Measurements from ENCODE around the gene TSPAN14. TPM values are rescaled to one million over a fixed set of nuclear protein-coding genes. Genes with fewer than 3 reads are reported as not detected.

TSPAN14 gene
- total RNA-seq, 1 experiment from 2014 or later, result 46.8 TPM

DNA sequence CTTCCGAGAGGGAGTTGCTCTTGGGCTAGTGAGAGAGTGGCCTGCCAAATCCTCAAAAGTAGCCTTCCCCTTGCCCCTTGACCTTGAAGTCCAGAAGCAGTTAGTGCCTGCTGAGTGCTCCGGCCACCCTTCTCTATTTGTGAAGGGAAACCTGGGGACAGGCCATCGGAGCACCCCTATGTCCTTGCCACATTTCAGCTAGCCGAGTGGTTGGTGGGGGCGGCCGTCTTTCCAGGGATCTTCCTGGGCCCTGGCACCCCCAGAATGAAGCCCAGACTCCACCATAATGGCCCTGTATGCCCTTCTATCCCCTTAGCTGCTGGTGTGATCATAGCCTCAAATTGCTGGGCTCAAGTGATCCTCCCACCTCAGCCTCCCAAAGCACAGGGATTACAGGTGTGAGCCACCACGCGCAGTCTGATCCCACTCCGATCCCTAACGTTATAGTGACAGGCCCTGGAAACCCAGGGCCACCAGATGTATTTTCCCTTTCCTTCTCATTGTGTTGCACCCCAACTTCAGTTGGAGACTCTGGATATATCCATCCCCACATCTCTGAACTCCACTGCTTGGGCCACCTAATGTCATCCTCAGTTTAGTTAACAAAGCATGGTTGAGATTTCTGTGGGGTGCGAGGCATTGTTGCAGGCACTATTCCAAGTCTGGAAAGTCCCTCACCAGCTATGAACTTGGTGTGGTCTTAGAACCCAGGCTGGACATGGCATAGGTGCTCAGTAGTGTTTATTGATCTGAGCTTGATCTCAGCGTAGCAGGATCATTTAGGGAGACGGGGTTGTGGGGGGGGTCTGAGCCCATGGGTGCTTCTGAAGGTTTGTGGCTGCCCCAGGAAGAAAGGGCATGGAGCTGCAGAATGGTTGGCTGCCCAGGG lies 1.6 kb downstream of the TSPAN14 start:
- no peak overlapping the region for H4K5ac ChIP-seq (ENCODE audit: insufficient read length, low read depth, low read length)
- no peak overlapping the region for H2BK15ac ChIP-seq (ENCODE audit: low read depth, low read length)
- peak overlapping the region; percentile 94 for H3K4me2 ChIP-seq (ENCODE audit: insufficient read depth, insufficient read length, low read length)
- H3K9me3 Mint-ChIP-seq, result no peaks in the 10 kb centered on the region
- H2BK5ac ChIP-seq (ENCODE audit: insufficient read length, low read length), result no peak overlapping the region
- TF ChIP-seq, protein P1, sequence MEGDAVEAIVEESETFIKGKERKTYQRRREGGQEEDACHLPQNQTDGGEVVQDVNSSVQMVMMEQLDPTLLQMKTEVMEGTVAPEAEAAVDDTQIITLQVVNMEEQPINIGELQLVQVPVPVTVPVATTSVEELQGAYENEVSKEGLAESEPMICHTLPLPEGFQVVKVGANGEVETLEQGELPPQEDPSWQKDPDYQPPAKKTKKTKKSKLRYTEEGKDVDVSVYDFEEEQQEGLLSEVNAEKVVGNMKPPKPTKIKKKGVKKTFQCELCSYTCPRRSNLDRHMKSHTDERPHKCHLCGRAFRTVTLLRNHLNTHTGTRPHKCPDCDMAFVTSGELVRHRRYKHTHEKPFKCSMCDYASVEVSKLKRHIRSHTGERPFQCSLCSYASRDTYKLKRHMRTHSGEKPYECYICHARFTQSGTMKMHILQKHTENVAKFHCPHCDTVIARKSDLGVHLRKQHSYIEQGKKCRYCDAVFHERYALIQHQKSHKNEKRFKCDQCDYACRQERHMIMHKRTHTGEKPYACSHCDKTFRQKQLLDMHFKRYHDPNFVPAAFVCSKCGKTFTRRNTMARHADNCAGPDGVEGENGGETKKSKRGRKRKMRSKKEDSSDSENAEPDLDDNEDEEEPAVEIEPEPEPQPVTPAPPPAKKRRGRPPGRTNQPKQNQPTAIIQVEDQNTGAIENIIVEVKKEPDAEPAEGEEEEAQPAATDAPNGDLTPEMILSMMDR (conservative IDR thresholded peaks at IDR 0.05), result no peak
- no peak for DNase-seq
- H4K20me1 ChIP-seq (ENCODE audit: control insufficient read depth, insufficient read depth, insufficient read length), result peaks cover 6% of the 10 kb centered on the region
- H3K79me2 ChIP-seq (ENCODE audit: insufficient read depth, low read length), result peaks cover 20% of the 10 kb centered on the region; the same call in 1 of the 2 replicates
- H3K23me2 ChIP-seq (ENCODE audit: insufficient read length, low read depth, low read length, poor library complexity, severe bottlenecking), result peaks cover 9% of the 10 kb centered on the region
- no peak overlapping the region for H2BK20ac ChIP-seq (ENCODE audit: low read depth, low read length, poor library complexity, severe bottlenecking)
- no peak overlapping the region for H2BK12ac ChIP-seq (ENCODE audit: insufficient read length, low read depth, low read length)
- H3K9me3 ChIP-seq (ENCODE audit: control insufficient read depth, low read depth, low read length), result no peaks in the 10 kb centered on the region
- H3K4me1 Mint-ChIP-seq, result peaks cover 52 to 54% of the 10 kb centered on the region in 2 experiments
- H2AK5ac ChIP-seq (ENCODE audit: insufficient read length, low read length), result peak overlapping the region; percentile 58
- H3K14ac ChIP-seq (ENCODE audit: insufficient read depth, low read length), result peak overlapping the region; percentile 91
- peak overlapping the region; percentile 62 for H3K9ac ChIP-seq (ENCODE audit: extremely low read depth, insufficient read length, low read length)
- H3K36me3 Mint-ChIP-seq (ENCODE audit: insufficient read depth in 1 of 3, low read depth in 3 of 3), result peaks cover 0 to 2% (median 0%) of the 10 kb centered on the region in 3 experiments; a peak in 2 of 7 replicates
- peaks cover 13% of the 10 kb centered on the region for H3K27me3 Mint-ChIP-seq (ENCODE audit: low read depth)
- H4K91ac ChIP-seq (ENCODE audit: insufficient read length, low read depth, low read length), result no peak overlapping the region
- no peak overlapping the region for H3K18ac ChIP-seq (ENCODE audit: insufficient read length, low read depth, low read length)
- no peak overlapping the region for H2BK120ac ChIP-seq (ENCODE audit: low read depth, low read length, poor library complexity, severe bottlenecking)
- peaks cover 9% of the 10 kb centered on the region for H3K79me1 ChIP-seq (ENCODE audit: insufficient read depth, low read depth, low read length, poor library complexity, severe bottlenecking)
- H3K4me1 ChIP-seq (ENCODE audit: insufficient read depth, low read length), result peaks cover 15% of the 10 kb centered on the region; the same call in 1 of the 2 replicates
- no peak overlapping the region for H4K8ac ChIP-seq (replicated peaks; ENCODE audit: insufficient read length, low read depth, low read length)
- peak overlapping the region; percentile 89 to 99 for H3K4me3 Mint-ChIP-seq
- H3K4ac ChIP-seq (ENCODE audit: low read depth, low read length), result no peak overlapping the region
- H3K27ac ChIP-seq (ENCODE audit: insufficient read length, low read depth, low read length), result no peak overlapping the region
- no peak overlapping the region for H3T11ph ChIP-seq (ENCODE audit: low read length)
- whole genome bisulfite sequencing (ENCODE audit: extremely low coverage, insufficient read length, low lambda C conversion rate), result no CpG with 5 or more reads among the region's 13 CpGs
- H3K23ac ChIP-seq (ENCODE audit: insufficient read length, low read depth, low read length), result no peak overlapping the region
- no peak overlapping the region for H3K56ac ChIP-seq (ENCODE audit: insufficient read length, low read depth, low read length)
- H3K27me3 ChIP-seq (ENCODE audit: insufficient read depth, low read length), result no peaks in the 10 kb centered on the region; the same call in 1 of the 2 replicates
- H2AFZ ChIP-seq (ENCODE audit: low read length), result no peak overlapping the region
- no peak overlapping the region; a peak in 1 of 7 replicates for H3K27ac Mint-ChIP-seq
